Measurements from ENCODE around the gene CNKSR1.
A peak's percentile ranks its signal among the peaks of the same experiment; 100 is the strongest.

Gene CNKSR1

GRCh38 chr1:26200413-26200812 lies 23.1 kb downstream of the CNKSR1 start:
- Histone ChIP-seq H3K4me3 (ENCODE audit: low read depth, low read length) (no peak overlapping the region), H3K4me1 (ENCODE audit: control insufficient read depth, insufficient read depth, low read length) (no peaks in the 10 kb centered on the region), H3K27ac (ENCODE audit: extremely low read depth, low read depth, low read length) (no peak overlapping the region), H3K36me3 (ENCODE audit: control insufficient read depth in 2 of 2, insufficient read depth in 1 of 2, low read length in 2 of 2) (no peaks in the 10 kb centered on the region), H3K9me3 (ENCODE audit: control insufficient read depth, insufficient read depth, low read depth, low read length) (no peaks in the 10 kb centered on the region)
- POLR2A ChIA-PET, result no interaction called here
- TF ChIP-seq ZSCAN23 (tag by site-specific recombination; IDR thresholded peaks at IDR 0.05) (no peak), ZFP37 (tag by site-specific recombination; IDR thresholded peaks at IDR 0.05) (no peak), ZNF501 (tag by site-specific recombination; IDR thresholded peaks at IDR 0.05) (no peak), ZNF664 (tag by site-specific recombination; IDR thresholded peaks at IDR 0.05) (no peak), ZNF747 (tag by site-specific recombination; IDR thresholded peaks at IDR 0.05) (no peak), KLF1 (tag by site-specific recombination; IDR thresholded peaks at IDR 0.05) (no peak), ZSCAN30 (tag by site-specific recombination; IDR thresholded peaks at IDR 0.05) (no peak), ZSCAN5A (tag by site-specific recombination; IDR thresholded peaks at IDR 0.05) (no peak)
- CTCF ChIA-PET, result interaction anchor here (1.0 to 1.1 kb wide), 2 partner anchors 10 to 12 kb away, joined by 5 to 6 read pairs; partner anchors contain the start of gene CATSPER4

DNA sequence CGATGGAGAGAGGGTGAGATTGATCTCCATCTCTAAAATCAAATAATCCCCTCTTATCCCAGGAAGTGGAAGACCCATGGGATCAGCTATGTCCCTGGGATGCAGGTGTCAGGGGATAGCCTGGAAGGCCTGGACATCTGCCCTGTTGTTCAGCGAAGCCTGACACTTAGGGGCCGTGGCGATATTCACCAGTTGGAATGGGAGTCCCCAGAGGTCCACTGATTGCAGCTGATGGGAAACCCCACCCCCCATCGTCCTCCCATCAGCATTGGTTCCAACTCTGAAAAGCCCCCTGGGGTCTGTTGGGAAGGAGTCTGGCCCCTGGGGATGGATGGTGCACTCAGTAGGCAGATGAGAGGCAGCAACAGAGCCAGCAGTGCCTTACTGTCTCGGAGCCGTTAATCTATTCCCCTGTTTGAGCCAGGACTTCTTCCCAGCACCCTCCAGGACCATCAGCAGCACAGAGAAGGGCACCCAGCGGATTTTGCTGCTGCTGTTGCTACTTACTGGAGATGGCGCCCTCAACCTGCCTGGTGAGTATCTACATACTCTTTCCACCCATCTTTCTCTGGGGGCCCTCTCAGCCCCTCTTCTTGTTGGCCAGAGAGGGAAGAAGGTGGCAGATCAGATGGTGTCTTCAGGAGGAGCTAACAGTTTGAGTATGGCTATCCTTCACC lies 26.5 kb downstream of the CNKSR1 start:
- Histone ChIP-seq H3K4me3 (ENCODE audit: low read depth, low read length) (no peak overlapping the region), H3K4me1 (ENCODE audit: control insufficient read depth, insufficient read depth, low read length) (no peaks in the 10 kb centered on the region), H3K27ac (ENCODE audit: extremely low read depth, low read depth, low read length) (no peak overlapping the region), H3K9me3 (ENCODE audit: control insufficient read depth, insufficient read depth, low read depth, low read length) (no peaks in the 10 kb centered on the region), H3K36me3 (ENCODE audit: control insufficient read depth in 2 of 2, insufficient read depth in 1 of 2, low read length in 2 of 2) (no peaks in the 10 kb centered on the region)
- TF ChIP-seq ZIC2 (tag by site-specific recombination; IDR thresholded peaks at IDR 0.05) (peak; percentile 34), ZFP37 (tag by site-specific recombination; IDR thresholded peaks at IDR 0.05) (no peak), ZSCAN30 (tag by site-specific recombination; IDR thresholded peaks at IDR 0.05) (no peak), ZBTB48 (tag by site-specific recombination; IDR thresholded peaks at IDR 0.05) (peak; percentile 63; the same call in 1 of the 2 replicates)
- CTCF ChIA-PET, result interaction anchor here (0.7 to 1.0 kb wide), 4 partner anchors 9 to 160 kb away, joined by 3 to 7 read pairs (median 4); partner anchors contain the start of gene CEP85
- POLR2A ChIA-PET, result no interaction called here

DNA sequence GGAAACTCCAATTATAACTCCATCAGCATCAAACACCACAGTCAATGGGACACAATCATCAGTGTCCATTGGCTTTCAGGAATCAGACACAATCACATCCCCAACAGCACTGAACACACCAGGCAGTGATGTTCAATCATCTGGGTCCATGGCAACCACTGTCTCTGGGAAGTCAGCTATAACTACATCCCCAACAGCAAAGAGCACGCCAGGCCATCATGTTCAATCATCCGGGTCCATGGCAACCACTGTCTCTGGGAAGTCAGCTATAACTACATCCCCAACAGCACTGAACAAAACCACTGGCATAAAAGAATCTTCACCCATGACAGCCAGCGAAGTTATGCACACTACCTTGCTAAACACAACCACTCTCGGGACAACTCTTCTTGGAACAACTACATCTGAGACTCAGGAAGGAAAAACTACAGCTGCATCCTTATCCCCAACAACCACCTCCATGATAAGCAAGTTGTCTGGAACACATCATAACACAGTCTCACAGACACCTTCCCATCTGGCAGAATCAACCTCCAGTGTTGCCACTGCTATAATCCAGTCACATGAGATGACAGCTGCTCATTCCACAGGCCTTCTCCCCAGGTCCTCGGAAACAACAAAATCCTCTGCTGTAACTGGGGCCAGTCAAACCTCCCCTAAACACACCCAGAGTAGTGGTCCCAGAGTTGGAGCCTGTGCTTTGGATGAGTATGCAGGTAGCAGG lies 33.0 kb downstream of the CNKSR1 start:
- Histone ChIP-seq H3K9me3 (ENCODE audit: control insufficient read depth, insufficient read depth, low read depth, low read length) (no peaks in the 10 kb centered on the region), H3K36me3 (ENCODE audit: control insufficient read depth in 2 of 2, insufficient read depth in 1 of 2, low read length in 2 of 2) (no peaks in the 10 kb centered on the region), H3K4me1 (ENCODE audit: control insufficient read depth, insufficient read depth, low read length) (no peaks in the 10 kb centered on the region), H3K27ac (ENCODE audit: extremely low read depth, low read depth, low read length) (no peak overlapping the region), H3K4me3 (ENCODE audit: low read depth, low read length) (no peak overlapping the region)
- POLR2A ChIA-PET, result interaction anchor here (0.7 kb wide), 1 partner anchor 37 kb away, joined by 3 read pairs; no protein-coding TSS in a partner anchor
- TF ChIP-seq ZNF10 (tag by site-specific recombination; IDR thresholded peaks at IDR 0.05) (no peak), ZNF223 (tag by site-specific recombination; IDR thresholded peaks at IDR 0.05) (no peak)
- CTCF ChIA-PET, result interaction anchor here (1.1 to 1.5 kb wide), 2 partner anchors 23 to 174 kb away, joined by 3 to 6 read pairs; partner anchors contain the start of gene CEP85

GRCh38 chr1:26212726-26213125 lies 35.4 kb downstream of the CNKSR1 start:
- ChIA-PET CTCF (interaction anchor here (0.6 to 1.7 kb wide), 5 partner anchors 9 to 870 kb away, joined by 3 to 5 read pairs (median 4); partner anchors contain the start of genes CEP85 and ZNF593), POLR2A (no interaction called here)
- TF ChIP-seq ZNF121 (tag by site-specific recombination; IDR thresholded peaks at IDR 0.05) (peak; percentile 92), ZBTB11 (tag by site-specific recombination; conservative IDR thresholded peaks at IDR 0.05; ENCODE audit: low read depth) (no peak)

More at GRCh38 chr1:26212726-26213125, 35.4 kb downstream of the CNKSR1 start:
- Histone ChIP-seq H3K27ac (ENCODE audit: extremely low read depth, low read depth, low read length) (no peak overlapping the region), H3K4me3 (ENCODE audit: low read depth, low read length) (no peak overlapping the region), H3K36me3 (ENCODE audit: control insufficient read depth in 2 of 2, insufficient read depth in 1 of 2, low read length in 2 of 2) (no peaks in the 10 kb centered on the region), H3K9me3 (ENCODE audit: control insufficient read depth, insufficient read depth, low read depth, low read length) (no peaks in the 10 kb centered on the region), H3K4me1 (ENCODE audit: control insufficient read depth, insufficient read depth, low read length) (no peaks in the 10 kb centered on the region)

All from HEK293 (cell line).